ENCODE results near the gene DDA1.

- no peak for TF ChIP-seq ZNF18 (tag by site-specific recombination; IDR thresholded peaks at IDR 0.05)
- TF ChIP-seq ZNF529 (tag by site-specific recombination; IDR thresholded peaks at IDR 0.05; ENCODE audit: insufficient replicate concordance), result no peak
- TF ChIP-seq ZSCAN18 (tag by site-specific recombination; IDR thresholded peaks at IDR 0.05), result no peak
- TF ChIP-seq ZNF423 (tag by site-specific recombination; IDR thresholded peaks at IDR 0.05), result no peak
- no peak for TF ChIP-seq CTCF (tag by site-specific recombination; IDR thresholded peaks at IDR 0.05)
- no peak for TF ChIP-seq REST (tag by site-specific recombination; IDR thresholded peaks at IDR 0.05)
- no peak for TF ChIP-seq BCL11A (tag by site-specific recombination; IDR thresholded peaks at IDR 0.05; ENCODE audit: low read depth)
- TF ChIP-seq ZNF830 (tag by site-specific recombination; IDR thresholded peaks at IDR 0.05; ENCODE audit: low read depth), result no peak
- no peak for TF ChIP-seq ZNF488 (tag by site-specific recombination; IDR thresholded peaks at IDR 0.05)
- no peak for TF ChIP-seq TRIM28 (IDR thresholded peaks at IDR 0.05; ENCODE audit: borderline replicate concordance, low read length)
- TF ChIP-seq YY1 (tag by site-specific recombination; IDR thresholded peaks at IDR 0.05), result no peak
- TF ChIP-seq ZNF274 (IDR thresholded peaks at IDR 0.05; ENCODE audit: low read length), result no peak
- no peak for TF ChIP-seq ZNF274 (tag by site-specific recombination; IDR thresholded peaks at IDR 0.05; ENCODE audit: borderline replicate concordance)
- TF ChIP-seq ZNF501 (tag by site-specific recombination; IDR thresholded peaks at IDR 0.05), result no peak
These were observed 42.8 kb upstream of the DDA1 start for GRCh38 chr19:17266589-17266974.

Measured in HEK293 (cell line).